Caco-2 (cell line): ENCODE results near the gene WDCP. TPM values are rescaled to one million over a fixed set of nuclear protein-coding genes. Genes with fewer than 3 reads are reported as not detected.
"Not testable (repeated sequence)": the region's sequence is repeated elsewhere in the genome, so short reads cannot be mapped to it uniquely, and the experiment has no call there.

Experiments used
- BruUV-seq: library from RNA; stranded (reverse); fragments of 400-500 nt; replicated peaks from 2 replicates; lab custom pipeline; 2021; lab: Mats Ljungman, UMichigan
- CTCF ChIA-PET: fragments of 300-600 bp; sonication (Branson Sonifier 250); formaldehyde crosslinking; loops from one replicate; lab custom pipeline; 2022; ENCODE audit warnings: antibody characterized with exemption; lab: Charles Lee
- POLR2A ChIA-PET: fragments of 300-600 bp; sonication (Branson Sonifier 250); formaldehyde crosslinking; loops from one replicate; lab custom pipeline; 2022; ENCODE audit warnings: antibody characterized with exemption; lab: Charles Lee
- DNase-seq, 2 experiments: peaks; one replicate each; pipeline versions ENCODE4 v3.0.0 to v3.0.0-alpha.2; 2020 to 2022
- H3K27me3 ChIP-seq: replicated peaks from 2 replicates; pipeline ENCODE4 v1.6.0; 2011; ENCODE audit warnings: low read length; ENCODE audit not compliant: control insufficient read depth, insufficient read depth
- H3K36me3 ChIP-seq: 2 replicates; pipeline ENCODE4 v1.5.1; 2011; ENCODE audit warnings: low read length; ENCODE audit not compliant: control insufficient read depth, insufficient read depth
- H3K4me1 ChIP-seq: fragments of 250-450 bp; sonication (Bioruptor Pico); 2 replicates; pipeline ENCODE4 v1.5.1; 2020; ENCODE audit warnings: mild to moderate bottlenecking
- H3K4me3 ChIP-seq: 2 replicates; pipeline ENCODE4 v1.5.1; 2011; ENCODE audit warnings: low read depth, mild to moderate bottlenecking, control low read depth, low read length
- H3K9me3 ChIP-seq: fragments of 250-450 bp; sonication (Bioruptor Pico); 2 replicates; pipeline ENCODE4 v1.5.1; 2020; ENCODE audit warnings: mild to moderate bottlenecking, moderate library complexity
- H3K27ac Mint-ChIP-seq: one replicate; pipeline ENCODE4 v1.8.0; 2022; ENCODE audit warnings: mixed read lengths; ENCODE audit not compliant: unreplicated experiment
- H3K27me3 Mint-ChIP-seq: one replicate; pipeline ENCODE4 v1.8.0; 2022; ENCODE audit warnings: mixed read lengths; ENCODE audit not compliant: insufficient read depth, unreplicated experiment
- H3K36me3 Mint-ChIP-seq: one replicate; pipeline ENCODE4 v1.8.0; 2022; ENCODE audit warnings: mild to moderate bottlenecking, mixed read lengths; ENCODE audit not compliant: insufficient read depth, unreplicated experiment
- H3K4me1 Mint-ChIP-seq: one replicate; pipeline ENCODE4 v1.8.0; 2022; ENCODE audit warnings: low read depth, mixed read lengths; ENCODE audit not compliant: unreplicated experiment
- H3K4me3 Mint-ChIP-seq: one replicate; pipeline ENCODE4 v1.8.0; 2022; ENCODE audit warnings: mild to moderate bottlenecking, moderate library complexity, mixed read lengths; ENCODE audit not compliant: unreplicated experiment
- H3K9me3 Mint-ChIP-seq: one replicate; pipeline ENCODE4 v1.8.0; 2022; ENCODE audit warnings: mixed read lengths; ENCODE audit not compliant: unreplicated experiment
- CTCF ChIP-seq, 2 experiments: fragments of 200-600 bp in 1 of 2; IDR thresholded peaks; 1 replicate in 1 of 2; 2 replicates in 1 of 2; pipeline versions ENCODE4 v1.5.1 to v1.8.0; 2011 to 2022; ENCODE audit warnings: antibody characterized with exemption in 1 of 2, control low read depth in 1 of 2, inconsistent platforms in 1 of 2, low read depth in 1 of 2, low read length in 1 of 2, mild to moderate bottlenecking in 1 of 2, moderate library complexity in 1 of 2; ENCODE audit not compliant: insufficient read depth in 1 of 2, severe bottlenecking in 1 of 2, unreplicated experiment in 1 of 2
- intact Hi-C: fragments of 100-400 bp; cut with micrococcal nuclease; formaldehyde crosslinking; loops from one replicate; pipeline ENCODE4 v1.10.0; 2022; ENCODE audit not compliant: unreplicated experiment
- total RNA-seq: library from RNA; stranded (reverse); gene quantifications from 2 replicates; pipeline ENCODE4 v1.2.3, GENCODE V29; 2022

WDCP gene
- total RNA-seq, 1 experiment from 2014 or later = 13.0 TPM

GRCh38 chr2:24015562-24016375 lies 31.4 kb downstream of the WDCP start:
- CTCF ChIA-PET = interaction anchor here (0.6 to 1.6 kb wide), 6 partner anchors 32 to 89 kb away, joined by 3 to 5 read pairs (median 3); partner anchors contain the start of genes ATAD2B, SF3B6, TP53I3 and WDCP
- H3K4me3 ChIP-seq = no peak overlapping the region

DNA sequence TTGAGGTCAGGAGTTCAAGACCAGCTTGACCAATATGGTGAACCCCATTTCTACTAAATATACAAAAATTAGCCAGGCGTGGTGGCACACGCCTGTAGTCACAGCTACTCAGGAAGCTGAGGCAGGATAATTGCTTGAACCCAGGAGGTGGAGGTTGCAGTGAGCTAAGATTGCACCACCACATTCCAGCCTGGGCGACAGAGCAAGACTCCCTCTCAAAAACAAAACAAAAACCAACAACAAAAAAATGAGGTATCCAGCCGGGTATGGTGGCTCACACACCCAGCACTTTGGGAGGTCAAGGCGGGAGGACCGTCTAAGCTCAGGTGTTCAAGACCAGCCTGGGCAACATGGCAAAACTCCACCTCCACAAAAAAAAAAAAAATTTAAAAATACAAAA lies 32.3 kb downstream of the WDCP start:
- H3K36me3 Mint-ChIP-seq, H3K27me3 ChIP-seq, H3K27me3 Mint-ChIP-seq, POLR2A ChIA-PET, H3K4me3 ChIP-seq, DNase-seq, H3K36me3 ChIP-seq, H3K9me3 Mint-ChIP-seq, H3K9me3 ChIP-seq, H3K4me3 Mint-ChIP-seq: not testable (repeated sequence)
- peaks cover 22% of the 10 kb centered on the region for H3K4me1 ChIP-seq
- peaks cover 30% of the 10 kb centered on the region for H3K4me1 Mint-ChIP-seq
- intact Hi-C loops = loop anchor here (1.0 kb wide), 1 partner anchor 61 kb away; the partner anchor contains the start of gene SF3B6
- peak overlapping the region; percentile 69 for H3K27ac Mint-ChIP-seq
- CTCF ChIA-PET = interaction anchor here (0.6 to 1.3 kb wide), 5 partner anchors 33 to 88 kb away, joined by 3 to 5 read pairs (median 3); partner anchors contain the start of genes ATAD2B, SF3B6, TP53I3 and WDCP
- TSS peak; percentile 68 for BruUV-seq

More at GRCh38 chr2:24015562-24016375, 31.4 kb downstream of the WDCP start:
- H3K36me3 ChIP-seq = no peaks in the 10 kb centered on the region
- H3K27me3 ChIP-seq = no peaks in the 10 kb centered on the region
- peaks cover 30% of the 10 kb centered on the region for H3K4me1 Mint-ChIP-seq
- POLR2A ChIA-PET = interaction anchor here (0.6 to 0.7 kb wide), 2 partner anchors 89 to 388 kb away, joined by 3 to 6 read pairs; partner anchors contain the start of gene ATAD2B
- H3K27ac Mint-ChIP-seq = peak overlapping the region; percentile 74
- peaks cover 22% of the 10 kb centered on the region for H3K4me1 ChIP-seq
- no peaks in the 10 kb centered on the region for H3K27me3 Mint-ChIP-seq
- intact Hi-C loops = loop anchor here (1.0 kb wide), 1 partner anchor 61 kb away; the partner anchor contains the start of gene SF3B6
- H3K9me3 Mint-ChIP-seq = no peaks in the 10 kb centered on the region
- H3K36me3 Mint-ChIP-seq = no peaks in the 10 kb centered on the region
- H3K4me3 Mint-ChIP-seq = no peak overlapping the region
- DNase-seq = peak; percentile 66 to 73
- BruUV-seq = TSS peak; percentile 60
- no peak for TF ChIP-seq CTCF (IDR thresholded peaks at IDR 0.05; ENCODE audit: insufficient read depth in 1 of 2, low read depth in 1 of 2, low read length in 1 of 2, severe bottlenecking in 1 of 2, unreplicated experiment in 1 of 2)
- H3K9me3 ChIP-seq = no peaks in the 10 kb centered on the region

GRCh38 chr2:24012521-24013188 lies 34.5 kb downstream of the WDCP start:
- H3K36me3 Mint-ChIP-seq = no peaks in the 10 kb centered on the region
- no peak overlapping the region for H3K27ac Mint-ChIP-seq
- DNase-seq = no peak
- Histone ChIP-seq H3K4me1 (peaks cover 22% of the 10 kb centered on the region), H3K4me3 (no peak overlapping the region), H3K27me3 (no peaks in the 10 kb centered on the region), H3K9me3 (no peaks in the 10 kb centered on the region), H3K36me3 (no peaks in the 10 kb centered on the region)
- POLR2A ChIA-PET = no interaction called here
- no TSS peak for BruUV-seq
- CTCF ChIA-PET = interaction anchor here (1.4 kb wide), 1 partner anchor 85 kb away, joined by 3 read pairs; no protein-coding TSS in a partner anchor
- H3K9me3 Mint-ChIP-seq = no peaks in the 10 kb centered on the region
- TF ChIP-seq CTCF (IDR thresholded peaks at IDR 0.05; ENCODE audit: insufficient read depth in 1 of 2, low read depth in 1 of 2, low read length in 1 of 2, severe bottlenecking in 1 of 2, unreplicated experiment in 1 of 2) = no peak
- intact Hi-C loops = no loop called here
- peaks cover 30% of the 10 kb centered on the region for H3K4me1 Mint-ChIP-seq
- H3K4me3 Mint-ChIP-seq = no peak overlapping the region
- no peaks in the 10 kb centered on the region for H3K27me3 Mint-ChIP-seq
